CD4-positive, alpha-beta T cell (primary cell): ENCODE results near the gene ADAM23. TPM values are rescaled to one million over a fixed set of nuclear protein-coding genes. Genes with fewer than 3 reads are reported as not detected.

ENCODE experiments used
- ATAC-seq: fragments of 200-7000 bp; cut with Tn5 transposase; one replicate; pipeline ENCODE4 v1.10.0; 2022; ENCODE audit warnings: mild to moderate bottlenecking; ENCODE audit not compliant: poor library complexity
- CTCF ChIA-PET: fragments of 350-600 bp; sonication (Branson Sonifier 250); formaldehyde crosslinking; loops from one replicate; lab custom pipeline; 2021; ENCODE audit warnings: antibody characterized with exemption, inconsistent platforms; lab: Charles Lee
- POLR2A ChIA-PET: fragments of 350-600 bp; sonication (Branson Sonifier 250); formaldehyde crosslinking; loops from one replicate; lab custom pipeline; 2021; ENCODE audit warnings: antibody characterized with exemption, inconsistent platforms; lab: Charles Lee
- DNase-seq, 14 experiments: peaks; one replicate each; pipeline ENCODE4 v3.0.0-alpha.2; 2013 to 2020; ENCODE audit warnings: mixed read lengths in 2 of 14
- H3K27ac ChIP-seq, 2 donors: one replicate each; pipeline versions ENCODE4 v1.5.1 to v1.7.0; 2013; ENCODE audit warnings: low read length in 2 of 2, low read depth in 1 of 2, mild to moderate bottlenecking in 1 of 2
- H3K27me3 ChIP-seq, 2 experiments: 1 replicate in 1 of 2; 2 replicates in 1 of 2; pipeline versions ENCODE4 v1.6.1 to v1.7.0; 2013; ENCODE audit warnings: low read length in 2 of 2, control low read depth in 1 of 2, mild to moderate bottlenecking in 1 of 2, moderate library complexity in 1 of 2; ENCODE audit not compliant: insufficient read depth in 2 of 2, control insufficient read depth in 1 of 2
- H3K36me3 ChIP-seq: one replicate; pipeline ENCODE4 v1.6.1; 2013; ENCODE audit warnings: low read length, control low read depth; ENCODE audit not compliant: insufficient read depth
- H3K4me1 ChIP-seq: one replicate; pipeline ENCODE4 v1.6.1; 2013; ENCODE audit warnings: low read length, control low read depth; ENCODE audit not compliant: insufficient read depth
- H3K4me3 ChIP-seq: one replicate; pipeline ENCODE4 v1.5.1; 2013; ENCODE audit warnings: mild to moderate bottlenecking, low read length, moderate library complexity
- H3K9me3 ChIP-seq, 2 experiments: 1 replicate in 1 of 2; 2 replicates in 1 of 2; pipeline versions ENCODE4 v1.6.1 to v1.7.0; 2013; ENCODE audit warnings: low read length in 2 of 2, mild to moderate bottlenecking in 2 of 2, control low read depth in 1 of 2, moderate library complexity in 1 of 2; ENCODE audit not compliant: control insufficient read depth in 1 of 2, insufficient read depth in 1 of 2
- H3K27ac Mint-ChIP-seq: one replicate; pipeline ENCODE4 v1.8.0; 2020; ENCODE audit warnings: mixed read lengths
- H3K27me3 Mint-ChIP-seq: one replicate; pipeline ENCODE4 v1.8.0; 2021; ENCODE audit warnings: mixed read lengths
- H3K36me3 Mint-ChIP-seq: one replicate; pipeline ENCODE4 v1.8.0; 2021; ENCODE audit warnings: low read depth, mixed read lengths
- H3K4me1 Mint-ChIP-seq: one replicate; pipeline ENCODE4 v1.8.0; 2021; ENCODE audit warnings: low read depth, mixed read lengths
- H3K4me3 Mint-ChIP-seq: one replicate; pipeline ENCODE4 v1.8.0; 2020; ENCODE audit warnings: mild to moderate bottlenecking, mixed read lengths
- H3K9me3 Mint-ChIP-seq: one replicate; pipeline ENCODE4 v1.8.0; 2020; ENCODE audit warnings: mixed read lengths
- intact Hi-C, 2 experiments: fragments of 100-400 bp; cut with DNase I in 1 of 2; cut with micrococcal nuclease in 1 of 2; formaldehyde crosslinking; loops; one replicate each; pipeline versions ENCODE4 v1.15.1 to v1.9.0; 2023 to 2025; cut with DNase I, micrococcal nuclease
- total RNA-seq, 174 experiments: library from RNA in 2 of 174; stranded (reverse) in 2 of 174; gene quantifications; one replicate each; pipeline ENCODE4 v1.2.3 and lab custom pipeline; 2021 to 2026
- TF ChIP-seq, protein P1 (sequence below): fragments of 200-600 bp; IDR thresholded peaks from one replicate; pipeline ENCODE4 v1.8.0; 2022; ENCODE audit warnings: antibody characterized with exemption, mild to moderate bottlenecking

The ADAM23 gene
- total RNA-seq, 2 experiments from 2014 or later, result 6.3 to 7.7 TPM

GRCh38 chr2:206463685-206464084, 20.4 kb downstream of the ADAM23 start:
- no peak overlapping the region for H3K4me3 Mint-ChIP-seq
- CTCF ChIA-PET, result no interaction called here

DNA sequence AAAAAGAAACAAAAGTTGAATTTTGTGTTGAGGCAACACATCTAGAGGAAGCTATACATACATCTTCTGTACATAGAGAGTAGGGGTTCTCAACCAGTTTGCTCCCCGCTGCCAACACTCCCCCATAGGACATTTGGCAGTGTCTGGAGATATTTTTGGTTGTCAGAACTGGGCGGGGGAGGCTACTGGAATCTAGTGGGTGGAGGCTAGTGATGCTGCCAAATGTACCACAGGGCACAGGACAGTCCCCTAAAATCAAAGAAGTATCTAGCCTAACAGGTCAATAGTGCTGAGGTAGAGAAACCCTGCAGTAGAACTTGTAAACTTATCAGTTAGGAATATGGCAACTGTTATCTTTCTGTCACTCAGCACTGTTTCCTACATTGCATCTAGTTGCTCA, 21.3 kb downstream of the ADAM23 start:
- POLR2A ChIA-PET, result no interaction called here
- no peaks in the 10 kb centered on the region for H3K4me1 ChIP-seq
- no peaks in the 10 kb centered on the region for H3K4me1 Mint-ChIP-seq
- CTCF ChIA-PET, result no interaction called here
- TF ChIP-seq, protein P1, sequence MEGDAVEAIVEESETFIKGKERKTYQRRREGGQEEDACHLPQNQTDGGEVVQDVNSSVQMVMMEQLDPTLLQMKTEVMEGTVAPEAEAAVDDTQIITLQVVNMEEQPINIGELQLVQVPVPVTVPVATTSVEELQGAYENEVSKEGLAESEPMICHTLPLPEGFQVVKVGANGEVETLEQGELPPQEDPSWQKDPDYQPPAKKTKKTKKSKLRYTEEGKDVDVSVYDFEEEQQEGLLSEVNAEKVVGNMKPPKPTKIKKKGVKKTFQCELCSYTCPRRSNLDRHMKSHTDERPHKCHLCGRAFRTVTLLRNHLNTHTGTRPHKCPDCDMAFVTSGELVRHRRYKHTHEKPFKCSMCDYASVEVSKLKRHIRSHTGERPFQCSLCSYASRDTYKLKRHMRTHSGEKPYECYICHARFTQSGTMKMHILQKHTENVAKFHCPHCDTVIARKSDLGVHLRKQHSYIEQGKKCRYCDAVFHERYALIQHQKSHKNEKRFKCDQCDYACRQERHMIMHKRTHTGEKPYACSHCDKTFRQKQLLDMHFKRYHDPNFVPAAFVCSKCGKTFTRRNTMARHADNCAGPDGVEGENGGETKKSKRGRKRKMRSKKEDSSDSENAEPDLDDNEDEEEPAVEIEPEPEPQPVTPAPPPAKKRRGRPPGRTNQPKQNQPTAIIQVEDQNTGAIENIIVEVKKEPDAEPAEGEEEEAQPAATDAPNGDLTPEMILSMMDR, result no peak
- H3K9me3 ChIP-seq, result peaks cover 8 to 12% of the 10 kb centered on the region in 2 experiments
- H3K27me3 Mint-ChIP-seq, result peaks cover 12% of the 10 kb centered on the region
- peaks cover 8% of the 10 kb centered on the region for H3K9me3 Mint-ChIP-seq
- H3K4me3 Mint-ChIP-seq, result no peak overlapping the region
- H3K36me3 ChIP-seq, result no peaks in the 10 kb centered on the region
- ATAC-seq (no peak), DNase-seq (no peak)
- H3K36me3 Mint-ChIP-seq, result no peaks in the 10 kb centered on the region
- intact Hi-C loops, result no loop called here
- H3K27ac Mint-ChIP-seq, result no peak overlapping the region
- no peaks in the 10 kb centered on the region for H3K27me3 ChIP-seq
- H3K27ac ChIP-seq, result no peak overlapping the region
- no peak overlapping the region for H3K4me3 ChIP-seq

More at GRCh38 chr2:206463685-206464084, 20.4 kb downstream of the ADAM23 start:
- no peaks in the 10 kb centered on the region for H3K36me3 Mint-ChIP-seq
- H3K4me1 Mint-ChIP-seq, result no peaks in the 10 kb centered on the region
- Histone ChIP-seq H3K9me3 (peaks cover 8 to 12% of the 10 kb centered on the region in 2 experiments), H3K4me3 (no peak overlapping the region), H3K36me3 (no peaks in the 10 kb centered on the region), H3K27me3 (no peaks in the 10 kb centered on the region), H3K27ac (no peak overlapping the region), H3K4me1 (no peaks in the 10 kb centered on the region)
- no peak overlapping the region for H3K27ac Mint-ChIP-seq
- ATAC-seq (no peak), DNase-seq (no peak)
- peaks cover 16% of the 10 kb centered on the region for H3K27me3 Mint-ChIP-seq
- H3K9me3 Mint-ChIP-seq, result peaks cover 5% of the 10 kb centered on the region
- intact Hi-C loops, result no loop called here
- TF ChIP-seq, protein P1, result no peak
- POLR2A ChIA-PET, result no interaction called here

DNA sequence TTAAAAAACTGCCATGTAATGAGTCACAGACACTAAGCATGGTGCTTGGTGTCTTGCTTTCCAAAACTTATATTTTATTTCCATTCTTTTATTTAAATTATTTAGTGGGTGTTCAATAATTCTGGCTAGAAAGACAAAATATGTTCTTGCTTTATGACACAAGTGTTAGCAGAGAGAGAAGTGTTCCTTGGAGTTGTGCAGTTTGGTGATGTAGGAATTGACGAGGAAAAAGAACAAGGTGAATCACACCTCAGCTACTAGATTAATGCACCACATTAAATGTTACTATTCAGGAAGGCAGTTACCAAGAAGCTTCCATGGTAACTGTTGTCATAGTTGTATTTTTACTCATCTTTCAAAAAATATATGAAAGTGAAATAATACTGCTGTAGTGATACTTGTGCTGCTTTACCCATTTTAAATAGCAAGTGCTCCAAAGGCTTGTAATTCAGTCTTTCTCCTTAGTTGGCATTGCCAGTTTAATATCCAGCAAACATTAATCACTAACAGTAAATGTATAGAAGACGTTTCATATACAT, 28.3 kb downstream of the ADAM23 start:
- Histone ChIP-seq H3K9me3 (peaks cover 8 to 12% of the 10 kb centered on the region in 2 experiments), H3K4me3 (no peak overlapping the region), H3K4me1 (no peaks in the 10 kb centered on the region), H3K27ac (no peak overlapping the region), H3K27me3 (no peaks in the 10 kb centered on the region), H3K36me3 (no peaks in the 10 kb centered on the region)
- DNase-seq (no peak), ATAC-seq (no peak)
- intact Hi-C loops, result no loop called here
- peaks cover 8% of the 10 kb centered on the region for H3K27me3 Mint-ChIP-seq
- TF ChIP-seq, protein P1, result no peak
- no peak overlapping the region for H3K27ac Mint-ChIP-seq
- H3K4me1 Mint-ChIP-seq, result no peaks in the 10 kb centered on the region
- H3K36me3 Mint-ChIP-seq, result no peaks in the 10 kb centered on the region
- CTCF ChIA-PET, result no interaction called here
- peaks cover 8% of the 10 kb centered on the region for H3K9me3 Mint-ChIP-seq
- H3K4me3 Mint-ChIP-seq, result no peak overlapping the region
- POLR2A ChIA-PET, result interaction anchor here (1.0 kb wide), 1 partner anchor 9 kb away, joined by 3 read pairs; no protein-coding TSS in a partner anchor
